Measurements from ENCODE around the gene ARSI.
A peak's percentile ranks its signal among the peaks of the same experiment; 100 is the strongest.

ARSI gene

GRCh38 chr5:150302301-150303069, at the start of gene ARSI:
ARSI (minus strand) TSS chr5:150302905; CDS start chr5:150302373, 532 bp downstream.
- DNase-seq (ENCODE audit: low spot score) = no peak

DNA sequence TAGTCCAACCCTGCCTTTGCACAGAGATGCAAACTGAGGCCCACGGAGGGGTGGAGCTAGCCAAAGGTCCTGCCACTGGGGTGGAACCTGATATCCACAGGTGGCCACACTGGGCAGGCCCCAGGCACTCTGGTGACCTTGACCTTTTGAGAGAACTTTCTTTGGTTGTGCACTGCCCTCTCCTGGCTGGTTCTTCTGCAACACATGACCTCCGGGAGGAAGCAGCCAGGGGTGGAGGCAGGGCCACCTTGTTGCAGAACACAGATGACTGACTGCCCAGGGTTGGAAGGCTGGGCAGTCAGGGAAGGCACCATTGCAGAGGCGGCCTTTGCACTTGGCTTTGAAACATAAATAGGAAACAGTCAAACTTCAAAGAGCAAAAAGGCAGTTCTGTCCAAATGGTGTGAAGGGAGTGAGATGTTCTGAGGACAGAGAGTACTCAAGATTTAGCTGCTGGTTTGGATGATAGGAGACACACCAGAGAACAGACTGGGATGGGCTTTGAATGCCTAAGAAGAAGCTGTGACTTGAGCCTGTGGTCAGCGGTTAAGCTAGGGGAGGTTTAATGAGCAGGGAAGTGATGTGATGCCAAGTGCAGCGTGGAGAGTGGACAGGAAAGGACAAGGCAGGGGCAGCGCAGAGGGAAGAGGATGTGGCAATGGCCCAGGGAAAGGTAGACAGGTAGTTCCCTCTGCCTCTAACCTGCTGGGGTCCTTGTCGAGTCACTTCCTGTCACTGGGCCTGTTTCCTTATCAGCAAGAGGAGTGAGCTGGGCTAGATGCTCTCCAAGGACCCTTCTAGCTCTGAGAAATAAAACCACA, 48.0 kb upstream of the ARSI start:
- peak; percentile 44 for DNase-seq (ENCODE audit: low spot score)

DNA sequence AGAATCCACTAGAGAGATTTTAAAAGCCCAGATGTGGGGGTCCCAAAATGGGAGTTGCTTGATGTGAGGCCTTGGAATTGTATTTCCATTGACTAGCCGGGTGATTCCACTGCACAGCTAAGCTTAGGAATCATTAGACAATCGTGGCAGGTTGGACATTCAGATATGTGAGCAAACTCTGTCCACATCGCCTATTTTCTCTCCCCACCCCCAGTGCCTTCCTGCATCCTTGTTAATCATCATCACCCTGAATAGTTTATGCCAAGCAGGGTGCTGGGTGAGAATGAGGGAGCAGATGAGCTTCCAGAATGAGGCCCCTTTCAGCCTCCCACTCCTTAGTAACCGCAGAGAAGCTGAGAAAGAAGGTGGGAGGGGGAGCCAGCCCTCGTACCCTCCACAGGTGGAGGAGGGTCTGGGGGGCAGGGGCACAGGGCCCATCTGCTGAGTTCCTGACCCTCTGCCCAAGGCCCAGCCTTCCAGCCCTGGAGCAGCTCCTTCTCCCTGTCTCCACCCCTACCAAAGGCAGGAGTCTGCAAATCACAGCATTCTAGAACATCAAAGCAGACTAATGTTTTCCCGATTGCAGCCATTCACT, 47.1 kb upstream of the ARSI start:
- DNase-seq (ENCODE audit: low spot score) = no peak

- no peak for DNase-seq (ENCODE audit: low spot score)
Measured at GRCh38 chr5:150347451-150347850, 44.7 kb upstream of the ARSI start.

- DNase-seq (ENCODE audit: low spot score) = no peak
Measured at GRCh38 chr5:150347003-150347402, 44.3 kb upstream of the ARSI start.

GRCh38 chr5:150346592-150346991, 43.9 kb upstream of the ARSI start:
- DNase-seq (ENCODE audit: low spot score) = no peak

DNA sequence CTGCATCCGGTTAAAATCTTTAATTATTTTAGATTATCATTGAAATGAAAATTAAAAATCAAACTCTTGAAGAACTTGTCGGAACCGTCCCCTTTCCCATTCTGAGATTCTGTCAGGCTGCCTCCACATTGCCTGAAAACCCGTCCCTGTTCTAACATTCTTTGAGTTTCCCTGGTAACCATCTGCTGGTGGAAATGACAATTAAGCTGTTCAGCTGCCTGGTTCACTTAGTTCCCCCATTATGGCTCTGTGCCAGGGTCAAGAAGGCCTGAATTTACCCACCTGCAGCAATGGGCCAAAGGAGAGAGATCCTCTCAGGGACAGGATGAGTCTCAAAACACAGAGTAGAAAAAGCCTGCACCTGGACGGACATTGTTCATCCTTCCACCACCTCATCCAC, 43.0 kb upstream of the ARSI start:
- no peak for DNase-seq (ENCODE audit: low spot score)

DNA sequence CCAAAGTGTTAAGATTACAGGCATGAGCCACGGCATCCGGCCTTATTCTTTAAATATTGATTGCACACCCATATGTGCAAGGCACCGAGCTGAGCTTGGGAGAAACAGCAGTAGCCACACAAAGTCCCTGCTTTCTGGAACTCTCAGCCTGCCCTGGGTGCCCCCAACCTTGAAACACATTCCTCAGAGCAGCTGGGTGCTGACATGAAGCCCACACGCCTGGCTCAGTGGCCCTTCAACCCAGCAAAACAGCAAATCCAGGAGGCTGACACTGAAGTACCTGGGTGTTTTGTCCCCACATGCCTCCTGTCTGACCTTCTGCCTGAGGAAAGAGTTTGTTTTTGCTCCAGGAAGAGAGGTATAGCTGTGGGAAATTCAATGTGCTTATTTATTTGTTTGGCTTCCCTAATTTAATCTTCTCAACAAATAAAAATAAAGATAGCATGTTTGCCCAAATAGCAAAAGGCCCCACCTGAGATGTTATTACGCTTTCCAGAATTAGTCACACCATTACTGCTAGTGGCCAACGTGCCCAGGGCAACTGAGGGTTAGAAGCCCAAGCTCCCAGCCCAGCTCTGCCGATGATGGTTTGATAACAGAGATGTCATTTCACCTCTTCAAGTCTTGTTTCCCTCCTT, 41.4 kb upstream of the ARSI start:
- DNase-seq (ENCODE audit: low spot score) = no peak

DNA sequence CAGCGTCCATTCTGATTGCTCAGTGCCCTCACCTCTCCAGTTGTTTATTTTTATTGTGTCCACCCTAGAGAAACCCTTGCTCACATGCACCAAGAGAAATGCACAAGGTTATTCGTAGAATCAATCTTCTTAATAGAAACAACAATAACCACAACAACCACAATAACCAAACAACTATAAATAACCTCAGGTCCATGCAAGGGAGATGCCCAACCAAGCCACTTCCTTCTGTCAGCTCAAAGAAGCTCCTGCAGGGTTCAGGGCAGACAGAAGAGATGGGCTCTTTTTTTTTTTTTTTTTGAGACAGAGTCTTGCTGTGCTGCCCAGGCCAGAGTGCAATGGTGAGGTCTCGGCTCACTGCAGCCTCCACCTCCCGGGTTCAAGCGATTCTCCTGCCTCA, 39.9 kb upstream of the ARSI start:
- DNase-seq (ENCODE audit: low spot score) = no peak

- DNase-seq (ENCODE audit: low spot score) = no peak
Measured at GRCh38 chr5:150341989-150342388, 39.3 kb upstream of the ARSI start.

GRCh38 chr5:150341331-150341730, 38.6 kb upstream of the ARSI start:
- DNase-seq (ENCODE audit: low spot score) = no peak

DNA sequence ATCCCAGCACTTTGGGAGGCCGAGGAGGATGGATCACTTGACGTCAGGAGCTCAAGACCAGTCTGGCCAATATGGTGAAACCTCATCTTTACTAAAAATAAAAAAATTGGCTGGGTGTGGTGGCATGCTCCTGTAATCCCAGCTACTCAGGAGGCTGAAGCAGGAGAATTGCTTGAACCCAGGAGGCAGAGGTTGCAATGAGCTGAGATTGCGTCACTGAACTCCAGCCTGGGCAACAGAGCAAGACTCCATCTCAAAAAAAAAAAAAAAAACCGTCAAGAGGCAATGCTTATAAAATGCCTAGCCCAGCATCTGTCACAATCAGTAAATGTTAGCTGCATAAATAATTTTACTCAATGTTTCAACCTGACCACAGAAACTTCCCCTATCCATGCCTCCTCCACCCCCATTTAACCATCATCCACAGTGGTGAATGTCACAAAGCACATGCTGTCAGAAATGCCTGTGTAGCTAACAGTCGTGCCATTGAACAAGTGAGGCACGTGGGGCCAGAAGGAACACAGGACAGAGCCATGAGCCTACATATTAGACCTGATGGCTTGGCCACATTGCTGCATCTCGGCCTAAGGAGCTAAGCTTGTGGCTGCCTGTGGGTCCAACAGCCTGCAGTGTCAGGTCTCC, 38.0 kb upstream of the ARSI start:
- no peak for DNase-seq (ENCODE audit: low spot score)

DNA sequence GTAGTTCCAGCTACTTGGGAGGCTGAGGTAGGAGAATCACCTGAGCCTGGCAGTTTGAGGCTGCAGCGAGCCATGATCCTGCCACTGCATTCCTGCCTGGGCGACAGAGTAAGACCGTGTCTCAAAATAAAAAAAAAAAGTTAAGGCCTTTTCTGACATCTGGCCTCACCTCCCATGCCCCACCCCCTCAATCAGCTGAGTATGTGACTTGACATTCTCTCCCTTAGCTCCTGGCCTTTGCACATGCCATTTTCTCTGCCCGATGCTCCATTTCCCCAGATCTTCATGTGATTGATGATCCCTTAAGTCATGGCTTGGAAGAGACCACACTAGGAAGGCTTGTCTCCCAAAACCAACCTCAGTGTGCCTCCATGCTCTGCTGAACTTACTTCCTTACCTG, 37.1 kb upstream of the ARSI start:
- no peak for DNase-seq (ENCODE audit: low spot score)

- DNase-seq (ENCODE audit: low spot score) = no peak
Measured at GRCh38 chr5:150339165-150339564, 36.5 kb upstream of the ARSI start.

GRCh38 chr5:150338546-150338945, 35.8 kb upstream of the ARSI start:
- DNase-seq (ENCODE audit: low spot score) = no peak

GRCh38 chr5:150335778-150336177, 33.1 kb upstream of the ARSI start:
- DNase-seq (ENCODE audit: low spot score) = no peak

DNA sequence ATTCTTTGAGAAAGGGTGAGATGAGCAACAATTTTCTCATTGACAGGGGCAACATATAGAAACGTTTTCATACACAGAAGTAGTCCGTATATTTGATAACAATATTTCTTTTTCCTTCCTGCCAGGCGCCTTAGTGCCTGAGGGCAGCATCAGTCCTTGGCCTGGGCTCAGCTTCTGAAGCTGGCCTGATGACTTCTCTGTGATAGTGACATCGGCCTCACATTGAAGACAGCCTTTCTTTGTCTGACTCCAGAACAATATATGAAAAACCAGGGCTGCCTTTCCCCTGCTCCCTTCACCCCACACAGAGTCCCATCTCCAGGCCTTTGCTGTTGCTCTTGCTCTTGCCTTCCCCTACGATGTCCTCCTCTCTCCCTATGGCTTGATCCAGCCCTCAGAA, 30.7 kb upstream of the ARSI start:
- DNase-seq (ENCODE audit: low spot score) = no peak

DNA sequence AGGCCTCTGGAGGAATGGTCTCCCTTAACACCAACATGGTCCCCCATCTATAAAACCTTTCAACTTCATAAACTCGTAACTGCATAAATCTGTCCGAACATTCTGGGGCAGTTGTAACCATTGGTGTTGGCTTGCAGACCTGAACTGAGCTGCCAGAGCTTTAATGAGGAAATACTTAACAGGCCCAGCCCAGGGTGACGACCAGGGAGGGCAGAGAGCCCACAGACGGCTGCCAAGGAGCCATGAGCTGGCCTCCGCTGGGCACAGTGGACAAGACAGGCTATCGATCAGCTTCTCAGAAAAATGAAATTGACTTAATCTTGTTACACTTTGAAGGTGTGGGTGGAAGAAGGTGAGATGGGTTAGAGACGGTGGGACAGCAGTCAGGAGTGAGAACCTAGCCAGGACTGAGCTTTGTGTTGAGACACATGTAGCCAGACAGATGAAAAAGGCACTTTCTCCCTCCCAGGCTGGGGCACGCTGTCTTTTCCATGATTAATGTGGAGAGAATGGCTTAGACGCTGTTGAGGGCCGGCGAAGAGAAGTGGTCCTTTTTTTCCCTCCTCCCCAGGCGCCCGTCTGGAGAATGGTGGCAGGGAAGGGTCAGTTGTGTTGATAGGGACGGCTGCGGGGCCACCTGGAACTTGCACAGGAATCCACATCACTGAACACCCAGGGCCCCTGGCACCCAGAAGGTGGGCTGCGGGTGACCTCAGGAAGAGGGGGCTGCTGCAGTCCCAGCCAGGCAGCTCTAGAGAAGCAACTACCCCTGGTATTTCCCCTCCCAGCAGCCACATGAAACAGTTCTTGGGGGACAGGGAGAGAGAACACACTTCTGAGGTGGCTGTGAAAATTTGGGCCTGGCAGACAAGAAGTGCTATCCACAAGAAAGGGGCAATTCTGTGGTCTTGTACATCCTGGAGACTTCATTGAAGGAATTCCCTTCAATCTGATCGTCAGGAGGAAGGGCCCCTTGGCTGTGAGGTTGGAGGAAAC, 27.5 kb upstream of the ARSI start:
- no peak for DNase-seq (ENCODE audit: low spot score)

- DNase-seq (ENCODE audit: low spot score) = no peak
Measured at GRCh38 chr5:150329038-150329437, 26.3 kb upstream of the ARSI start.

DNA sequence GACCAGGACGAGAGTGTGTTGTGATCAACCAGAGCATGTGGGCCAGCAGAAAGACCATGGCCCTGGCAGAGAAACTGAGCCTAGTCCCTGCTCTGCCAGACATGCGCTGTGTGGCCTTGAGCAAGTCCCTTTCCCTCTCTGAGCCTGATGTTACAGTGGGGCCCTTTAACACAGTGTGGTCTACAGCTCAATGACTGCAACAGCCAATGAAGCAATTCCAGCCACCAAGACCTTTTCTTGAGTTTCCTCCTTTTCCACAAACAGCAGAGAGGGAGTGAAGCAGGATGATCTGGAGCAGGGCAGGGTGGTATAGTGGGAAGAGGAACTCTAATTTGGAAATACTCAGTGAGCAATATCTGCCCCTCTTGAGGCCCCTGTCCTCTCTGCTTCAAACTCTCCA, 25.8 kb upstream of the ARSI start:
- DNase-seq (ENCODE audit: low spot score) = no peak

DNA sequence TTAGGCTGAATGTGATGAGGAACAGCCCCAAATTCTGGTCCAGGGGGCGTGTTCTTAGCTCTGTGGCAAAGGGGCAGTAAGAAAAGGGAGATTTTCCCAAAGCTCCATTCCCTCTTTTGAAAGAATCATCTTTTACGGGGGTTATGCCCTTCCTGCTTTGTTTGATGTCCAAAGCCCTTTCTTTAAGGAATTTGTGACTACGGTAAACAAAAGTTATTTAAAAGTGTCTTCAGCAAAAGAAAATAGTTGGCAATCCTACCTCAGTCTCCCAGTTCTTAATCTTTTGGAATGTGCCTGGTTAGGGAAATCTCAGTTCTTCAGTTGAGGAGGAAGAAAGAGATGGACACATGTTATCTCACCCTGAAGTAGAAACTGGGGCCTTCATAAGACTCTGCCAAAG, 24.4 kb upstream of the ARSI start:
- DNase-seq (ENCODE audit: low spot score) = no peak
